Left ventricle myocardium superior (tissue), 1 donor: Measurements from ENCODE around the gene SLC22A14. TPM values are rescaled to one million over a fixed set of nuclear protein-coding genes. Genes with fewer than 3 reads are reported as not detected.
"Not testable (repeated sequence)": the region's sequence is repeated elsewhere in the genome, so short reads cannot be mapped to it uniquely, and the experiment has no call there.

ENCODE experiments used
- ATAC-seq: fragments of 200-7000 bp; cut with Tn5 transposase; one replicate; pipeline ENCODE4 v1.9.1; 2020; ENCODE audit warnings: mild to moderate bottlenecking, moderate library complexity
- DNase-seq: peaks from one replicate; pipeline ENCODE4 v3.0.0-alpha.2; 2020
- intact Hi-C: fragments of 100-400 bp; cut with micrococcal nuclease; formaldehyde crosslinking; loops from one replicate; pipeline ENCODE4 v1.11.0; 2022
- total RNA-seq: library from RNA; stranded (reverse); fragmentation: NEBNext Ultra II Directional; extraction: Animal tissue kit (Norgen Biotek cat#: 25700); gene quantifications from one replicate; pipeline ENCODE4 v1.2.1, GENCODE V29; 2021
- donor health status: DM: no; HTN: yes; CAD: no; lungs with severe emphysema.

Gene SLC22A14
- total RNA-seq, 1 donor from 2014 or later, result not detected

DNA sequence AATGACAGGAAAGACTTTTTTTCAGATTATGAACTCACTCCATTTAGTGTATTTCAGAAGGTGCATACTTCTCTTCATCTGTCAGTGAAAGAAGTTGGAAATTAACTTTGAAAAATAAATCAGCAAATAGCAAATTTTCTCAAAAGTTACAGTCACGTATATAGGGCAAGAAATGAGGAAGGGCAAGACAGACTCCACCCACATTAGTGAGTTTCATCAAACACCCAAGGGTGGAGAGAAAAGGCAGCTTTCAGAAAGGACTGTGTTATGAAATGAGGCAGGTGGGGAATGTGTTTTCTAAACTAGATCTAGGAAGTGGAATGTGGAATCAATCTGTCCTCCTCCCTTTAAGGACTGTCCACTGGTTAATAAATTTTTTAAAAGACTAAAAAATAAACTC lies 13.6 kb upstream of the SLC22A14 start:
- intact Hi-C loops, result no loop called here
- no peak for ATAC-seq
- no peak for DNase-seq

GRCh38 chr3:38270606-38271005 lies 11.5 kb upstream of the SLC22A14 start:
- intact Hi-C loops, result no loop called here
- DNase-seq, result no peak
- no peak for ATAC-seq

DNA sequence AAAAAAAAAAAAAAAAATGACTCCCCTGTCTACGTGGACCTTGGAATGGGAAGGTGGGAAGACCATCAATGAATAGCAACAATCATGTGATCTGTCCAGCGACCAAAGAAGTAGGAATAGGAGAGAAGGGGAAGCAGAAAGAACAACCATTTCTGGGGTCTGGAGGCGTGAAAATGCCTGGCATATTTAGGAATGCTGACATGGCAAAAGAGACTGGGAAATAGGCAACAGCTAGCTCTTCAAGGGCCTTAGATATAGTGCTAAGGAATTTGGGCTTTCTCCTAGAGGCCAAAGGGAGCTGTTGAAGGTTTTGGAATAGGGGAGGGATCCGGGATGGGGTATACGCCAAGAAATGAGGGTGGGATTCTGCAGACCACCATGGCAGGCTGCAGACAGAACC lies 10.5 kb upstream of the SLC22A14 start:
- DNase-seq (no peak), ATAC-seq (no peak)
- intact Hi-C loops, result no loop called here

DNA sequence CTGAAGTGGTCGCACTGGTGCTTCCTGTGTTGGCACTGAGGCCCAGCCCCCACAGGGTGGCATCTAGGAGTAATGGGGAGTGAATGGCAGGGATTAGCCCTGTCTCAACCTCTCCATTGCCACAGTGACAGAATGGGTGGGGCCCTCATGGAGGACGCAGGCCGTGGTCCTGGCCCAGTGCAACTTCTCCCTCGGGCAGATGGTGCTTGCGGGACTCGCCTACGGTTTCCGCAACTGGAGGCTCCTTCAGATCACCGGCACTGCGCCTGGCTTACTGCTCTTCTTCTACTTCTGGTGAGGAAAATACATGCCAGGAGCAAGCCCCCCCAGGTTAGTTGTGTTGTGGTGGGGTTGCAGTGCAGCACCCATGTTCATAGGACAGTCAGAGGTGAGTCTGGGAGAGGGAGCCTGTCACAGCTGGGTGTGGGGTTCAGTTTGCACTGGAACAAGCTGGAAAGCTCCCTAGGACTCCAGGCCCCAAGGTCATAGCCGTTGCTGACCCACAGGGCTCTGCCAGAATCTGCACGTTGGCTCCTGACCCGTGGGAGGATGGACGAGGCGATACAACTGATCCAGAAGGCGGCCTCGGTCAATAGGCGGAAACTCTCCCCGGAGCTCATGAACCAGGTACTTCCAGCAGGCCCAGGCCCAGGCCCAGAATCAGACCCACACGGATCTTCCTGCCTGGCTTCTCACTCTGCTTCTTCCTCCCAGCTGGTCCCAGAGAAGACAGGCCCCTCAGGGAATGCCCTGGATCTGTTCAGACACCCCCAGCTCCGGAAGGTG lies 7.0 kb upstream of the SLC22A14 start:
- ATAC-seq (no peak), DNase-seq (no peak)
- intact Hi-C loops, result no loop called here

DNA sequence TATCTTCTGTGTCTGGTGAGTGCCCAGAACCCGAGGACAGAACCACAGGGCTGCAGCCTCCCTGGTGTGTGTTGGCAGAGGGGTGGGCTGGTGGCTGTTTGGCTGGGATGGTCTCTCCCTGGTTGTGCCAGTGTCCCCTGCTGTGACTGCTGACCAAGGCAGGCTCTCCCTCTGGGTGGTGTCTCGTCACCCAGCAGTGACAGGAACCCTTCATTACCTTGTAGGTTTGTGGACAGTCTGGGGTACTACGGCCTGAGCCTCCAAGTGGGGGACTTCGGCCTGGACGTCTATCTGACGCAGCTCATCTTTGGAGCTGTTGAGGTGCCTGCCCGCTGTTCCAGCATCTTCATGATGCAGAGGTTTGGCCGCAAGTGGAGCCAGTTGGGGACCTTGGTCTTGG lies 6.4 kb upstream of the SLC22A14 start:
- no peak for ATAC-seq
- no peak for DNase-seq
- intact Hi-C loops, result no loop called here

GRCh38 chr3:38276081-38276916 lies 5.8 kb upstream of the SLC22A14 start:
- ATAC-seq (peak; percentile 25), DNase-seq (no peak)
- intact Hi-C loops, result no loop called here

GRCh38 chr3:38276917-38277630 lies 5.0 kb upstream of the SLC22A14 start:
- no peak for DNase-seq
- no peak for ATAC-seq
- intact Hi-C loops, result no loop called here

GRCh38 chr3:38278841-38279240 lies 3.3 kb upstream of the SLC22A14 start:
- intact Hi-C loops, result no loop called here
- ATAC-seq (no peak), DNase-seq (no peak)

DNA sequence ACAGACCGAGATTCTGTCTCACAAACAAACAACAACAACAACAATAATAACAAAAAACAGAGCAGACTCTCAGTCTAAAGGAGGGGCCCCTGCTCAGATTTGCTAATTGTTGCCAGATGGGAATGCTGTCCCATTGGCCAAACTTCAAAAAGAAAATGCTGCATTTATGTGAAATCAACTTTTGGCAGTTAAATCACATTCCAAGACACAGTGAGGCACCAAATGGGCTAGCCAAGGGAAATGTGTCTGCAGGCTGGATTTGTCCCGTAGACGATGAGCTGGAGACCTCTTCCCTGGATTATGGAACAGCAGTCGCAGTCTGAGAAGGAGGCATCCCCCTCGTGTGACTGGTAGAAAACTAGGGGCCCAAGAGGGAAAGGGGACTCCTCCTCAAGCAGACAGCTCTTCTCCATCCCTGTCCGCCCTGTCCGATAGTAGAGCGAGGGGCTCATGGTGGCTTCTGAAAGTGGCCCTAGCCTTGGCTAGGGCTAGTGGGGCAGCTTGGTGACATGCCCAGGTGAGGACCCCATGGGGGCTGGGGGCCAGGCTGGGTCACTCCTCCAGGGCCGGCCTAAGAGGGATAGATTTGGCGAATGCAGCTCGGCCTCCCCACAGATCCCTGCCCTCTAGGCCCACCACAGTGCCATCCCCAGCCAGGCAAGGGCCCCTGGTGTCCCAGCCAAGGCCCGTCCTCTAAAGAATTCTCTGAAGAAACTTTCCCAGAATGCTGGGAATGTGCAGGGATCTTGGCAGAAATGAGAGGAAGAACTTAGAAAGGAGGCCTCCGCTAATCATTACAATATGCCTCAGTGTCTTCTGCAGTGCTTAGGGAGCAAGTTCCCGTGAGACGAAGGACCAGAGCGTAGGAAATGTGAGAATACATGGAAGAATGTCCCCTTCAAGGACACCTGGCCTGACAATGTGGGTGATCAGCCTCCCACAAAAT lies 2.0 kb downstream of the SLC22A14 start:
- intact Hi-C loops, result no loop called here
- DNase-seq (no peak), ATAC-seq (no peak)

DNA sequence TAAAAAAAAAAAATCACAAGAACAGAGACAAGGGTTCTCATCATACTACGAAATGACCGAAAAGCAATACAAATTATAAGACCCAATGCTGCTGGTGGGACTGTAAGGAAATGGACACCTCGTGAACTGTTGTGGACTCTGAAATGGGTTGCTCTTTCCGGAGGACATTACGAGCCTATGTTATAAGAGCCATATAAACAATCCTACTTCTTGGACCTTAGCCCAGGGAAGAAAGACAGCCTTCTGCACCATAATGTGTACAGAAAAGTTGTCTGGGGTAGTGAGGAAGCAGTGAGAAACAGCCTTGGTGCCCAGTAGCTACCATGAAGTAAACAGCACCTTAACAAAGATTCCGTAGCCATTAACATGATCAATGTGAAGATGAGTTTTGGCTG lies 2.7 kb downstream of the SLC22A14 start:
- ATAC-seq, result no peak
- DNase-seq, result no peak
- intact Hi-C loops, result no loop called here

GRCh38 chr3:38289286-38290217 lies 7.5 kb downstream of the SLC22A14 start:
- ATAC-seq, intact Hi-C loops, DNase-seq: not testable (repeated sequence)

DNA sequence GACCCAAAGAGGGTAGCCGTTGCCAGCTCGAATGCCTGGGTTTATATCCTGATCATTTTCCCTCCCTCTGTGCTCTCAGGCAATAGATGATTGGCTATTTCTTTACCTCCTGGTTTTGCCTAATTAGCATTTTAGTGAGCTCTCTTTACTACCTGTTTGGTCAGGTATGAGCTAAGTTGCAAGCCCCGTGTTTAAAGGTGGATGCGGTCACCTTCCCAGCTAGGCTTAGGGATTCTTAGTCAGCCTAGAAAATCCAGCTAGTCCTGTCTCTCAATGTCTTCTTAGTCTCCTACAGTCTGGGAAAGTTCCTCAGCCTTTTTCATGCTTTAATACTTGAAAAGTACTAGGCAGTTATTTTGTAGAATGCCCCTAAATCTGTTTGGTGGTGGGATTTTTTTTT lies 15.0 kb downstream of the SLC22A14 start:
- intact Hi-C loops, DNase-seq: not testable (repeated sequence)

GRCh38 chr3:38297537-38297936 lies 15.4 kb downstream of the SLC22A14 start:
- intact Hi-C loops, result no loop called here
- DNase-seq (no peak), ATAC-seq (no peak)

More for the DNA sequence above, 15.0 kb downstream of the SLC22A14 start:
- ATAC-seq, result not testable (repeated sequence)

- no peak for ATAC-seq
- DNase-seq, result no peak
- intact Hi-C loops, result no loop called here
These were observed 16.0 kb downstream of the SLC22A14 start for GRCh38 chr3:38297947-38298711.

- DNase-seq (no peak), ATAC-seq (no peak)
- intact Hi-C loops, result no loop called here
These were observed 24.8 kb downstream of the SLC22A14 start for GRCh38 chr3:38306941-38307340.

DNA sequence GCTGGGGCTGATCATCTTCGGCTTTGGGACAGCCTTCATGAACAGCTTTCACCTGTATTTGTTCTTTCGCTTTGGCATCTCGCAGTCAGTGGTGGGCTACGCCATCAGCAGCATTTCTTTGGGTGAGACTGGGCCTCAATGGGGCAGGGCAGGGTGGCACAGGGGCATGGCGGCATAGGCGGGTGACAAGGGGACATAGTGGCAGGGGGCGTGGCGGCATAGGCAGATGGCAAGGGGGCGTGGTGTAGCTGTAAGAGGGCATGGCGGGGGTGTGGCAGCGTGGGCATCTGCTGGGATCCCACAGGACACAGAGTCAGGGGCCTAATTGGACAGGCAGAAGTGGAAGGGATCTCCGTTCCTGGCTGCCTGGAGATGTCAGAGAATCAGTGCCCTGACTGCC lies 25.5 kb downstream of the SLC22A14 start:
- no peak for ATAC-seq
- intact Hi-C loops, result no loop called here
- DNase-seq, result no peak

- DNase-seq (no peak), ATAC-seq (no peak)
- intact Hi-C loops, result no loop called here
These were observed 26.4 kb downstream of the SLC22A14 start for GRCh38 chr3:38308456-38308855.
